Activated gamma-delta T cell treated with anti-CD3 and anti-CD28 coated beads, Interleukin-2, amount 50 U/mL, for 16 hours (primary cell): ENCODE measurements around the gene MUC13.
A peak's percentile ranks its signal among the peaks of the same experiment; 100 is the strongest.

Source experiments
- DNase-seq: peaks from one replicate; pipeline ENCODE4 v3.0.0-alpha.2; 2020; ENCODE audit warnings: low read depth

Gene MUC13

DNA sequence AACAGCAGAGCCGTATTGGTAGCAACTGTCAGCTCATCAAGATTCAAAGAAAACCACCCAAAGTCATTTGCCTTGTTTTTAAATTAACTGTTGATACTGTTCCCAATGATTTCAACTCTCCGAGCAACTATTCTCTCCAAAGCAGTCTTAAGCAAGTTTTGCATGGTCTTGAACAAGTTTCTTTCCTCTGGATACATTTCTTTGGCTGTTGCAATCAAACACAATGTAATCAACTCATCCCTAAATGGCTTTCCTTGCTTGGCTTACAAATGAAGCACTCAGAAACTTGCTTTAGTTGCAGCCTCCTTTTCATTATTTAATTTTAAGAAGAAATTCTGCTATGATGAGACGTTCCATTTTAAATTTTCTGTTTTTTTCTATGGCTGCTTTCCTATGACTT lies 15.5 kb upstream of the MUC13 start:
- no peak for DNase-seq

DNA sequence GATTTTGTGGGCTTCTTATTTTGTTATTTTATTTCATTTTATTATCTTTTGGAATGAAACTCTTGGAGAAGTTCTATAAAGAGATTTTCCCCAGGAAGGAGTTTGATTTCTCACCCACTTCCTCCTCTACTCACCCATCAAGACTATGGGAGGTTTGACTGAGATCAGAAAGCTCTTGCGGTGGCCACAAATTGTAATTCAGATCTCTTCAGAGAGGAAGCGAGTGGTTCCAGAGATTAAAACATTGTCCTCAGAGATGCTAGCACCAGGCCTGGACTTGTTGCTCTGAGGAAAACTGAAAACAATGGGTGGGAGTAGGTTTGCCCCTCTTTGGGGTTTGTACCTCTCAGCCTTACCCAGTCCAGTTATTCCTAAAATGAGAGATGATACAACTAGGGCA lies 8.1 kb upstream of the MUC13 start:
- no peak for DNase-seq

DNA sequence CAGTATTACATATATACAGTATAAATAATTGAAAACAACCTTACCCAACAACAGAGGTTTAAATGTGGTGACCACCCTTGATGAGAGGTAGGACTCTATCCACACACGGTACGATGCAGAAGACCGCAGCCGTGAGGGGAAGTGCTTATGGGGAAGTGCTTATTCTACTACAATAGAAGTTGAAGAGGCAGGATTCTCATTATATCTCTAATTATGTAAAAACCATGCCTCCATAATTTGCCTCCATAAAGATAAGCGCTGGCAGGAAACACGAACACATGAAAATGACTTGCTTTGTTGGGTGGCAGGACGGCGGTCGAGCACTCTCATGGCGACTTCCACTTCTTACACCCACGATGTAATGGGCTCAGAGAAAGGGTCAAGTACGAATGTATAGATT lies 7.2 kb upstream of the MUC13 start:
- DNase-seq = no peak

DNA sequence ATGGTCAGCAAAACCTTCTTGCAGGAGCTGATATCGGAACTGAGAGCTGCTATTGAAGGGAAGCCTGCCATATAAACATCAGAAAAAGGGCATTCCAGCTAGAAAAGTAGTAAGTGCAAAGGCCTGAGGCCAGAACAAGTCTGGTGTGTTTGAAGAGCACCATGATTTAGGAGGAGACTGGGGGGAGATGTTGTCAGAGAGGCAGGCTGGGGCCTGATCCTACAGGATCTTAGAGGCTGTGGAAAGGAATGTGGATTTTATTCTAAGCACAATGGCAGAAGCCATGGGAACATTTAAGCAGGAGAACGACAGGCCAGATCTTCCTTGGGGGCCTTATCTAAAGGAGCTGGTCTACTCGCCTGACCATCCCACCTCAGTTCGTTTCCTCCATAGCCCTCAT lies 5.1 kb upstream of the MUC13 start:
- no peak for DNase-seq

DNA sequence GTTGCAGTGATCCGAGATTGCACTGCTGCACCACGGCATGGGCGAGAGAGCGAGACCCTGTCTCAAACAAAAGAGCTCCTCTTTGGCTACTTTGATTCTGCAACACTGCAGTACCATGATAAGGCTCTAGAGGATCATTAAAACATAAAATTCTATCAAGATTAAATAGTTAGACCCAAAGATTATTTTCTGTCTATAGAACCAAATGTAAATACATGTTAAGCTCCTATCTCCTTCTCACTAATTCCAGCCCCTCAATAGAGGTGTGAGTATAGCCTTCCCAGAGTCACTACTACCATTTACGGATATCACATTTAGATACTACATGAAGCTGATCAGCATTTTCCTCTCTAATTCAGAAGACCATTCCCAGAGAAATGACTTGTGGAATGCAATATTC lies 4.3 kb upstream of the MUC13 start:
- DNase-seq = no peak

DNA sequence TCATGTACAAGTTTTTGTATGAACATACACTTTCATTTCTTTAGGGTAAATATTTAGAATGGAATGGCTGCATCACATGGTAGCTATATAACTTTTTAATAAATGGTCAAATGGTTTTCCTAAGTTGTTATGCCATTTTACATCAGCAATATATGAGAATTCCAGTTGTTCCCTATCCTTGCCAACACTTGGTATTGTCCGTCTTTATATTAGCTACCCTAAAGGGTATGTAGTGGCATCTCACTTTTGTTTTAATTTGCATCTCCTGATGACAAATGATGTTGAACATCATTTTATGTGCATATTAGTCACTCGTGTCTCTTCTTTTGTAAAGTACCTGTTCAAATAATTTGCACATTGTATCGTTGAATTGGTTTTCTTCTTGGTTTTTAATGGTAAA lies 2.5 kb upstream of the MUC13 start:
- no peak for DNase-seq

DNA sequence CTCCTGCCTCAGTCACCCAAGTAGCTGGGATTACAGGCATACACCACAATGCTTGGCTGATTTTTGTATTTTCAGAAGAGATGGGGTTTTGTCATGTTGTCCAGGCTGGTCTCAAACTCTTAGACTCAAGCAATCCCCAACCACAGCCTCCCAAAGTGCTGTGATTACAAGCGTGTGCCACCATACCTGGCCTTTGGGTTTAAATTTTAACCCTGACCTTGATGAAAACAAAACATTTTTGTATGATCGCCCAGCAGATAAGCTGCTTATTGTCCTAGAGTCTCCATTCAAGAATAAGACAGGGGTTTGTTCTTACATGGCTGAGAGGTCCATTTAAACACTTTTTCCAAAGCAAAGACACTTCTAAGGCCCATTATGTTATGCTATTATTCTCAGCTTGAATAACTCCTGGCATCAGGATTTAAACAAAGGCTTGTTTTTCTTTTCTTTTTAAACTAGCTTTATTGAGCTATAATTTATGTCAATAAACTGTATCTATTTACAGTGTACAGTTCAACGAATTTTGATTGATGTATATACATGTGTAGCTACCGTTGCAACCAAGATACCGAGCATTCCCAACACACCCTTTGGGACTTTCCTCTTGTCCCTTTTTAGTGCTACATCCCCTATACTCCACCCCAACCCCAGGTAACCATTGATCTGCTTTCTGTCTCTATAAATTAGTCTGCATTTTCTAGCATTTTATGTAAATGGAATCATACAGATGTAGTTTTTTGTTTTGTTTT lies 1.4 kb upstream of the MUC13 start:
- no peak for DNase-seq

DNA sequence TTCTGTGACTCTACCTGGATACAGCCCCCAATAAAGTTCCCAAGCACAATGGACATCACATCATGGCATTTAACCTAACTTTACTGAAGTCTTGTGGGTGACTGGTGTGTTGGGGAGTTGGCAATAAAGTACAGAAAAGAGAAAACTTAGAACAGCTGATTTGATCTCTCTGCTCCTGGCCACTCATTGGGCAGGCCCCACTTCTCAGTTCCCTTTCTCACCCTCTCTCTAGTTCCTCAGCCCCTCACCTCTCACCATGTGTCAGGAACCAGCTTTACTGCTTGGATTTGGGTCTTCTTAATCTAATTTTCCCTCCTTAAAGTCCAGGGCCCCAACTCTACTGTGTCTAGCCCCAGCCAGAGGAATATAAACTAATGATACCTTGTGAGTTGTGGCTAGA lies 713 bp upstream of the MUC13 start:
- DNase-seq = no peak

DNA sequence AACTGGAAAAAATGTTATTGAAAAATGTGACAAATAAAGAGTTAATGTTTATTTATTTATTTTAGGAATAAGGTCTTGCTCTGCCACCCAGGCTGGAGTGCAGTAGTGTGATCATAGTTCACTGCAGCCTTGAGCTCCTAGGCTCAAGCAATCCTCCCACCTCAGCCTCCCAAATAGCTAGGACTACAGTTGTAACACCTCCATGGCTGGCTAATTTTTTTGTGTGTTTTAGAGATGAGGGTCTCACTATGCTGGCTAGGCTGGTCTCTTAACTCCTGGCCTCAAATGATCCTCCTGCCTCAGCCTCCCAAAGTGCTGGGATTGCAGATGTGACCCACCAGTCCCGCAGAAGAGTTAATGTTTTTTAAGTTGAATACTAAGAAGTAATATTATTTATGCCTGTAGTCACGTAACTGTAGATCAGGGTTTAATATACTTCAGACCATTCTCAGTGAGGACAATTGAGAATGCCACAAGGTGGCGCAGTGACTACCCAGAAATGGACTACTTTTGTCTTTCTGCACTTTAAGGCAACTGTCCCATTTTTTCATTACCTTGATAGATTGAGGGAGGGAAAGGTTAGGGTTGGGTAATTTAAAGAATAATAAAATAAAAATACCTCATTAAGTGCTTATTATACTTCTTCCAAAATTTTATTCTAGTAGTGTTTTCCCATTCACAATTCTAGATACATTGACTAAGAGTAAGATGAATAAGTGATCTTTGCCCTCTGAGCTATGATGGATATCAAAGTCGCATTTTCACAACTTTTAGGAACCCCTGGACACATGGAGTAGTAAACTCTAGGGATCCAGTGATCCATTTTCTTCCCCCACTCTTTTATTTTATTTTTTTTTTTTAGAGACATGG lies 6.0 kb downstream of the MUC13 start:
- peak; percentile 36 for DNase-seq

DNA sequence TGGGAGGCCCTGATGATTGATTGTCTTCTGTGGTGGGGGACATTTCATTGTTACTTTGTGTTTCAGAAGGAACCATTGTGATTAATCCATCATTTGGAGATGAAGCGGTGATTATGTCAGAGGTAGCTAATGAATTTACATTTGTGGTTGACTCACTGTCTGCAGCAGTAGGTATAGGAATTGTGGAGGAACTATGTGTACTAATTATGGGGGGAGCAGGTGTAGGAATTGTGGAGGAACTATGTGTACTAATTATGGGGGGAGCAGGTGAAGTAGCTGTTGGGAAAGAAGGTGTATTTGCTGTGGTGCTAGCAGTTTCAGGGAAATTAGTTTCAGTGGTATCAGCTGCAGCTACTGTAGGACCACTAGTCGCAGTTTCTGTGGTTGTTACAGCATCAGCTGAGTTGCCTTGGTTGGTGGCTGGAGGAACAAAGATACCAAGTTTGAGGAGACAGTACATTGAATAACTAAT lies 6.9 kb downstream of the MUC13 start:
- DNase-seq = no peak

DNA sequence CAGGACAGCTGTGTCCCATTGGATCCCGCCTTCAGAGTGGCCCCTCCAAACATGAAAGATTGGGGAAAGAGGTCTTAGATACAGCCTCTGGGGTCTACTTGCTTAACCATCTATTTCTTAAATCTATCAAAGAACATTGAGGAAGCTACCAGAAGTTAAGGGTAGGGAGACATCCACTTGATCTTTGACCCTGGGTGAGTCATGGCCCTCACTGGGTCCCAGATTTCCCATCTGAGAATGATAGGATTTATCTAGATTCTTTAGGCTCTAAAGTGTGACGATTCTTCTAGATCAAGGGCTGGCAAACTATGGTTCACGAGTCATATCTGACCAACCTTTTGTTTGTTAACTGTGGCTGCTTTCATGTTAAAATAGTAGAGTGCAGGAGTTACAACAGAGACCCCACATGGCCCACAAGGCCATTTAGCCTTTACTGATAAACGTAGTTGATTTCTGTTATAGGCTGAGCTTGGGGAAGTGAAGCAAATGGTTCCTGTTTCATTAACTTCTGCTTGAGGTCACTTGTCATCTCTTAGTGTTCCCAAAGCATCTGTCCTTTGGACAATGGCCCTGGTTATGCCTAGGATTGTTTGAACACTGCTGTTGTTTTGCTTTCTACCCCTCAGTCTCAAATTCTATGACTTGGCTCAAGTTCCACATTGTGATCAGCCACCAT lies 8.0 kb downstream of the MUC13 start:
- DNase-seq = no peak

DNA sequence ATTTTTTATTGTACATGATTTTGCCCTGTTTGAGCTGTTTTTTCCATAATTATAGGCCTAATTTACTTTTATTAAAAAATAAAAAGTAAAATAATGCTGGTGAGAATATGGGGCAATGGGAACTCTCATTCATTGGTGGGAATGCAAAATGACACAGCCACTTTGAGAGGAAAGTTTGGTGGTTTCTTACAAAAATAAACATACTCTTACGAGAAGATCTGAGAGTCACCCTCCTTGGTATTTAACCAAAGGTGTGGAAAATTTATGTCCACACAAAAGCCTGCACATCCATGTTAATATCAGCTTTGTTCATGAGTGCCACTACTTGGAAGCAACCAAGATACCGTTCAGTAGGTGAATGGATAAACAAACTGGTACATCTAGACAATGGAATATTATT lies 9.8 kb downstream of the MUC13 start:
- no peak for DNase-seq

DNA sequence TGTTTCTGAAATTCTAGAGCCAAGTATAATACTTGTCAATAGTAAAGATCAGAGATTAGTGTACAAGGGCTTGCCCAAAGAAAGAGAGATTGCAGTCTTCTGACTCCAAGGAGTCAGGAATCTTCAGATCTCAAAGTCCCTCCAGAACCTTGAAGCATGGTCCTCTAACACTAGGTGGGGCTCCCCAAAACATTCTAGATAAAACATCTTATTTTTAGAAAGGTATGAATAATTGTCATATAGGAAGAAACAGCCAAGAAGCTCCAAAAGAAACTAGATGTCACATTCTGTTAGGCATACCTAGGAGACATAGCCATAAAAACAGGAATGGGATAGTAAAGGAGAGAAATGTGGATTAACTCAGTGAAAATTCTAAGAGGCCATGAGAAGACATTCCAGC lies 10.7 kb downstream of the MUC13 start:
- no peak for DNase-seq

DNA sequence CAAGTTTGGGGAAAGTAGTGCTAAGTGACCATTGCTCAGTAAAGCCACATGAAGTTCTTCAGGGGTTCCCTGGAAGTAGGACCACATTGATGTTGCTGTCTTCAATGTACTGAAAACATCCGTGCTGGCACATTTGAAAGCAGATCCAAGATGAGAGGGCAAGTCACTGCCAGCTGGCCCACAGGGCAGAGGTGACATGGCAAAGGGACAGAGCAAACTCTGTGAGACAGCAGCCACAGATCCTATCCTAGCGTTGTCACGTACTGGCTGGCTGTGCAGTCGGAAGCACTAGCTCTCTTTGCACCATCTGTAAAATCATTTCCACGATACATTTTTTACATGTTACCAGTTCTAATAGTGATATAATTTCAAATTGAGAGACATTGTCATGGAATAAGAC lies 13.8 kb downstream of the MUC13 start:
- no peak for DNase-seq

DNA sequence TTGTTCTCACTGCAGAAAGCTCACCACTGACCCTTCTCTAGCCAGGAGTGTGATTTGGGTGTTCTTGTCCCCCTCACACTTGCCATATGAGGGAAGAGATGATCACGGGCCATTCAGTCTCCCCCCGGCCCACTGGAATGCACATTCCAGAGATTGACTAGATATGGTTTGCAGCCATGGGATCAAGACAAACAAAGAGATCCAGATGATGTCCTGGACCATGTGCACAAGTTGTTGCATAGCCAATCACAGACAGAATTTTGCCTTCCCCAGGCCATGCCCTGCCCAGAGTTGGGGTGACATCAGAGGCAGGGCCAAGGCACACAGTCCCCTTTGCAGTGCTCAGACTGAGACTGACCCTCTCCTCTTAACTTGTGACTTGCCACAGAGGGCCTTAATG lies 14.8 kb downstream of the MUC13 start:
- no peak for DNase-seq

DNA sequence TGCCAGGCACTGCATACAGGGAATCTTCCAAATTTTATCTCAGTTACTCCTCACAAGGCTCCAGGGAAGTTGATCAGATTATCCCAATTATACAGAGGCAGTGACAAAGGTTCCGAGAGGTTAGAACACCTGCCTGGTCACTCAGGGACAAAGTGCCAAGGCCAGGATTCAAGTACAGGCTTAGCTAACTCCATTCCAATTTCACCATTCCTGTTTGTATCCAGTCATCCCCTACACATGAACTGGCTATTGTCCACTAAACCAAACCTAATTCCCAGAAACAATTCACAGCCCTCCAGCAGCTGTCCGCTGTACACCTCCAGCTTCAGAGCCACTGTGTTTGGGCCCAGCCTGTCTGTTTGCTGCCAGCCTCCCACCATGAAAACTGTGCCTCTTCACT lies 16.0 kb downstream of the MUC13 start:
- DNase-seq = no peak

DNA sequence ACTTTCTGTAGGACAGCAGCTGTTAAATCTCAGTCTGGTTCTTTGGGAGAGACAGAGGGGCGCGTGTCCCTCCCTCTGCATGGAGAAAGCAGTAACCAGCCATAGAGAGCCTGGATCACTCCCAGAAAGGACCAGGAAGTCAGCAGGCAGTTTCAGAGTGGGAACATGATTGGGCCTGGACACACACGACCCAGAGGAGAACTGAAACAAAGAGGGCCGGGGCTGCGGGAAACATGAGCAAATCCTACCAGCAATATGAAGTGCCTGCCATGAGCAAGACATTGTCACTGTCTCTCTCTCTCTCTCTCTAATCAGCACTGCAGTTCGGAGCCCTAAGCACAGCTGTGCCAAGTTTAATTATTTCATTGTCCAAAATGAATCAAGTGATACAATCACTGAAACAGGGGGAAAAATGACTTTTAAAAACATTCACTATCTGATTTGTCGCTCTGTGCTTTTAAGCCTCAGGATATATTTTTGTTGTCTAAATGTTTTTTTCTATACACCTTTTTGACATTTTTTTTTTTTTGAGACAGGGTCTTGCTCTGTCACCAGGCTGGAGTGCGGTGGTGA lies 17.6 kb downstream of the MUC13 start:
- DNase-seq = no peak

DNA sequence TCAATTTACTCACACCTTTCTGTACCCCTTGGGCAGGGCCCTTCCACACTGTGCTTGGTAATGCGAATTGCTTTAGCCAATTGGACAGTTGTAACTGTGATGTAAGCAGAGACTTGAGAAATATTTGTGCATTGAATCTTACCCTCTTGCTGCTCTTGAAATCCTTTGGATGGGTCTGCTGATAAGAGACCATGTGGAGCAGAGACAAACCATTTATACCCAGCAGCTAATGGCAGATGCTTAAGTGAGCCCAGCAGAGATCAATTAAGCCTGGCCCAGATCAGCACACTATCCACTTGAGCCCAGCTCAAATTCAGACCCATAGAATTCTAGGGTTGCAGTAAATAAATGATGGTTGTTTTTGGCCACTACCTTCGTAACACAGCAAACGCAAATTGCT lies 19.3 kb downstream of the MUC13 start:
- DNase-seq = no peak

DNA sequence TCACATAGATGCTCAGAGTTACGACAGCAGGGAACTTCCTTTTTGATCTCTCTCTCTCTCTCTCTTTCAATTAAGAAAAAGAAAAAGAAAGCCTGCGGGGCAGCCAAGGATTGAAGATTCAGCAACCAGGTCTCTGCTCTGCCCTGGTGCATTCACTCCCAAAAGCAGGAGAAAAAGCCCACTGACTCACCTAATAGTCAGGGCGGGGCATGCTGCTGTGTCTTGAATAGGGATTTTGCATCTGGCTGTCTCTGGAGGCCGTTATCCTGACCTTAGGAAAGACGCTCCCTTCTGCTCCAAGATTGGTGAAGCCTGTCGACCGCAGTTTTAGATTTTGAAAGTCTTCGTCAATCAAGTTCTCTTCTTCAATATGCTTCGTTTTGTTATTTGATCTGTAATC lies 26.6 kb downstream of the MUC13 start:
- DNase-seq = no peak

DNA sequence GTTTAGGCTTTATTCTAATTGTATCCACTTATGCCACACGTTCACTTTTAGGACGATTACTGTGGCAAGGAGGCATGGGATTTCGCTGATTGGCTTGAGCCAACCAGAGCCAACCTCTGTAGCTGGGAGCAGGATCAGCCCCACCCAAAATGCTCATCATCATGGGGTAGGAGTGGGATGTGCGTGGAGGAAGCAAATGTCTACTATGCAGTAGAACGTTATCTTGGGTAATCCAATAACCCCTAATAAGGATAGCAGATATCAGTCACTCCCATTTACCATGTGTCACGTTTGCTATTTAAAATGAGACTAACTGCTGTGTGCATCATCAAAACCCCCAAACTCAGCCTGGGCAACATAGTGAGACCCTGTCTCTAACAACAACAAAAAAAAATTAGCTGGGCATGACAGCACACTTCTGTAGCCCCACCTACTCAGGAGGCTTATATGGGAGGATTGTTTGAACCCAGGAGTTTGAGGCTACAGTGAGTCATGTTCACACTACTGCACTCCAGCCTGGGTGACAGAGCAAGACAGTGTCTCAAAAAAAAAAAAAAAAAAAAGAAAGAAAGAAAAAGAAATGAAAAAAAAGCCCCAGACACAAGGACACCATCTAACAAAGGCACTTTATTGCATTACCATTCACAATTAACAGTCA lies 29.6 kb downstream of the MUC13 start:
- DNase-seq = no peak

DNA sequence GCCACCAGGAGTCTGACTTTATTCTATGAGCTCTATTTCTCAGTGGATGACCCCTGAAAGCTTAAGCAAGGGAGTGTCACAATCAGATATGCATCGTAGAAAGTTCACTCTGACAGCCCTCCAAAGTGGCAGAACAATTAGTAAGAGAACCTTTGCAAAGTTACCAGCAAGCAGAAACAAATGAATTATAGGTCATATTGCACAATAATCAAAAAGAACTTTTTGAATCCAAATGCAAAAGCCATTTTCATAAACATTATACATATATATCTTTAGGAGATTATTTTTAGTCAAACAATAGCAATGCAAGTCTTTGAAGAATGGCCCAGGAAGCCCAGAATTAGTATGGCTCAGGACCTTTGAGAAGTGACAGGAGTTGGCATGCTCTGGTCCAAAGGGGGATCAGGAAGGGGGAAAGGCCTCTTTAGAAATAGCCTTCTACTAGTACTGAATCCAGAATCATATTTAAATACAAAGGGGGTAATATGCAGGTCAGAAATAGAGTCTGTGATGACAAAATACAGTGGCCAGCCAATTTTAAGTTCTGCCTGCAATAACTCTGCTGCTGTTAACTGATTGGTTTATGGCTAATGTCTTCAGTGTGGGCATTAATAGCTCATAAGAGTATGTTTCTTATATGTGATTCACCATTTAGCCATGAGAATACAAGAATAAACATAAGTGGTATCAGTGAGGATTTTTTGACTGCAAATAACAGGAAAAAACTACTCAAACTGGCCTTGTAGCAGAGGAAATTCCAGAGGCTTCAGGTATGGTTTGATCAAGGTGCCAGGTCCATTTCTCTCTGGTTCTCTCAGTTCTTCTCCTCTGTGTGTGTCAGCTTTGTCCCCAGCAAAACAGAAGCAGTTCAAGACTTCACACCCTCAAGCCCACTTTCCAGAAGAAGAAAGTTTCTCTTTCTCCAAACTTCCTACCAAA lies 30.4 kb downstream of the MUC13 start:
- DNase-seq = no peak
